ACC112 (cell line): Measurements from ENCODE around the gene DHRSX.
"Not testable (repeated sequence)": the region's sequence is repeated elsewhere in the genome, so short reads cannot be mapped to it uniquely, and the experiment has no call there.

Experiments used
- H2AFZ ChIP-seq: fragments of 200-600 bp; sonication (generic); one replicate; pipeline ENCODE4 v1.6.0; 2017; ENCODE audit warnings: antibody characterized with exemption, low read length; ENCODE audit not compliant: unreplicated experiment
- H3K27ac ChIP-seq: fragments of 200-600 bp; sonication (generic); 2 replicates; pipeline ENCODE4 v1.5.1; 2014; ENCODE audit warnings: low read depth, mild to moderate bottlenecking, antibody characterized with exemption, low read length, moderate library complexity
- H3K27me3 ChIP-seq: fragments of 200-600 bp; sonication (generic); 2 replicates; pipeline ENCODE4 v1.6.1; 2014; ENCODE audit warnings: mild to moderate bottlenecking, antibody characterized with exemption, low read length, moderate library complexity, mixed read lengths; ENCODE audit not compliant: insufficient read depth
- H3K36me3 ChIP-seq: fragments of 200-600 bp; sonication (generic); 2 replicates; pipeline ENCODE4 v1.6.1; 2016; ENCODE audit warnings: mild to moderate bottlenecking, antibody characterized with exemption, low read length, moderate library complexity, mixed read lengths; ENCODE audit not compliant: insufficient read depth
- H3K4me1 ChIP-seq: fragments of 200-600 bp; sonication (generic); one replicate; pipeline ENCODE4 v1.6.1; 2016; ENCODE audit warnings: low read length, mixed read lengths; ENCODE audit not compliant: insufficient read depth, unreplicated experiment, control insufficient read depth
- H3K4me3 ChIP-seq: fragments of 200-600 bp; sonication (generic); 2 replicates; pipeline ENCODE4 v1.5.1; 2014; ENCODE audit warnings: mild to moderate bottlenecking, low read depth, low read length
- H3K79me2 ChIP-seq: fragments of 200-600 bp; sonication (generic); one replicate; pipeline ENCODE4 v1.6.0; 2016; ENCODE audit warnings: low read length; ENCODE audit not compliant: control insufficient read depth, unreplicated experiment, insufficient read depth

DHRSX gene

DNA sequence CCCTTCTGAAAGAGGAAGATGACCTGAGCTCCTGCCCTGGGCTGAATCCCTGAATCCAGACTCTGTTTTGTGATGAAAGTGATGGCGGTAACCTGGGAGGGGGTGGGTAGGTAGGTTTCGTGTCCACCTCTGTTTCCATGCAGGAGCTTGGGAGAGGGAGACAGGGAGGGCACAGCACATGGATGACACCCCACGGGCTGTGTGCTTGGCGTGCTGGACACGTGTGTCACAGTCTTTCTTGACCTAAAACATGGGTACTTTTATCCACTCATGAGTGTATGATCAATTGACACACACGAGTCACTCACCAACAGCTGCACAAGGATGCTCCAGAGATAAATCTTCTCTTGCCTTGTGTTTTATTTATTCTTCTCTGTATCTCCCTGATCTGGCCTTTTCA is 111.5 kb downstream of the DHRSX start:
- no peaks in the 10 kb centered on the region for H3K4me1 ChIP-seq
- H3K79me2 ChIP-seq: no peaks in the 10 kb centered on the region
- peaks cover 22% of the 10 kb centered on the region for H3K36me3 ChIP-seq
- H3K27me3 ChIP-seq: no peaks in the 10 kb centered on the region
- H2AFZ ChIP-seq: no peak overlapping the region
- H3K4me3 ChIP-seq: no peak overlapping the region
- H3K27ac ChIP-seq: no peak overlapping the region

DNA sequence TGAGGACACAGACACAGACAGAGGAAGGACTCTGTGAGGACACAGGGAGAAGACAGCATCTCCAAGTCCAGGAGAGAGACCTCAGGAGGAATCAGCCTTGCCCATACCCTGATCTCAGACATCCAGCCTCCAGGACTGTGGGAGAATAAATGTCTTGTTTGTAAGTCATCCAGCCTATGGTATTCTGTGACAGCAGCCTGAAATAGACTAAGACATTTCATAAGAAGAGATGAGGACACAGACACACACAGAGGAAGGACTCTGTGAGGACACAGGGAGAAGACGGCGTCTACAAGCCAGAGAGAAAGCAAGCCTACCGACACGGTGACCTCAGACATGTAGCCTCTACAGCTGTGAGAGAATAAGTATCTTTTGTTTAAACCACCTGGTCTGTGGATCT is 112.1 kb downstream of the DHRSX start:
- no peaks in the 10 kb centered on the region for H3K4me1 ChIP-seq
- no peak overlapping the region for H3K27ac ChIP-seq
- no peaks in the 10 kb centered on the region for H3K79me2 ChIP-seq
- no peak overlapping the region for H2AFZ ChIP-seq
- H3K36me3 ChIP-seq: peaks cover 26% of the 10 kb centered on the region
- H3K27me3 ChIP-seq: no peaks in the 10 kb centered on the region
- H3K4me3 ChIP-seq: no peak overlapping the region

DNA sequence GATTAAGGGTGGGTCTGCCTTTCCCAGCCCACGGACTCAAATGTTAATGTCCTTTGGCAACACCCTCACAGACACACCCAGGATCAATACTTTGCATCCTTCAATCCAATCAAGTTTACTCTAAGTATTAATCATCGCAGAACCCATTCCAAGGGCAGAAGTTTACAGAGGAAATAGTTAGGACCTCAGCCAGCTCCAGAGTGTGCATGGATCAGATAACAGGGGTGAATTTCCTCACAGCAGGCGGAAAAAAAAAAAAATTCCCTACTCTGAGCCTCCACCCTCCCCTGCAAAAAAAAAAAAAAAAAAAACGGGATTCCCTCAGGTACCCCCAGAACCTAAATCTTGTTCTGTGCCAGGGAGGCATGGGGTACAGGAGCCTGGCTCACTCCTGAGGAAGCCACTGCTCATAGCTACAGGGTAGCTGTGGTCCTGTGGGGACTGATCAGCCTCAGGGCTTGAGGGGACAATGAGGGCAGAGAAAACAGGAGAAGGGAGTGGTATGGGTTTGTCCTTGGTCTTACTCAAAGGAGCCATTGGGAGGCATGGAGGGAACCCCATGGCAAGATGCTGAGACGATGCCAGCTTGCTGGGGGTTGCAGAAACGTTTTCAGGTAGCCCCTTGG is 113.0 kb downstream of the DHRSX start:
- peaks cover 26% of the 10 kb centered on the region for H3K36me3 ChIP-seq
- no peaks in the 10 kb centered on the region for H3K4me1 ChIP-seq
- no peak overlapping the region for H2AFZ ChIP-seq
- H3K27ac ChIP-seq: no peak overlapping the region
- H3K27me3 ChIP-seq: no peaks in the 10 kb centered on the region
- no peak overlapping the region for H3K4me3 ChIP-seq
- no peaks in the 10 kb centered on the region for H3K79me2 ChIP-seq

DNA sequence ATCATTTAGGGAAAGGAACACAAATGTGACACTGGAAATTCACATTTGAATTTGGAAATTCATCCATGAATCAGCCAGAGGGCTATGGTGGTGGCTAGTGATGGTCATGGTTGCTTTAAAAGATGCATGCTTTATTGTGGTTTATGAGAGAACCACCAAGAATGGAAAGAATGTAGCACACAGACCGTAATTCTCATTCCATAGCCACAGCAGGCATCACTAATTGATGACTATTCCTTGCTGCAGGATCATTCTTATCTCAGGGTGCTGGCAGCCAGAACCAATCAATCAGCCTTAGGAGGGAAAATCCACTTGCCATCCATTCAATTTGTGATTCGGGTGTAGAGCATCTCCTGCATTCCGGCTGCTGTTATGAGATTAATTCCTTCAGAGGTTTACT is 115.6 kb downstream of the DHRSX start:
- H3K36me3 ChIP-seq: peaks cover 19% of the 10 kb centered on the region; the same call in 1 of the 2 replicates
- H3K27me3 ChIP-seq: no peaks in the 10 kb centered on the region
- no peak overlapping the region for H3K4me3 ChIP-seq
- H2AFZ ChIP-seq: no peak overlapping the region
- no peaks in the 10 kb centered on the region for H3K4me1 ChIP-seq
- no peaks in the 10 kb centered on the region for H3K79me2 ChIP-seq
- no peak overlapping the region for H3K27ac ChIP-seq

DNA sequence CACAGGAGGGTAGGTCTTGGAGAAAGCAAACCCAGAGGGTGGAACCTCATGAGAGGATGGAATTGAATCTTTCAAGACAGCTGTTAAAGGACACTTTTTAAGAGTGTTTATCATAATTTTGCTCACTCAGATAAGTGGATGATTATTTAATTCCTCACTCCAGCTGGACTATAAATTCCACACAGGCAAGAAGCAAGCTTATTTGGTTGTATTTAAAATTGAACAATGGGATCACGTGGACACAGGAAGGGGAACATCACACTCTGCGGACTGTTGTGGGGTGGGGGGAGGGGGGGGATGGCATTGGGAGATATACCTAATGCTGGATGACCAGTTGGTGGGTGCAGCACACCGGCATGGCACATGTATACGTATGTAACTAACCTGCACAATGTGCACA is 116.3 kb downstream of the DHRSX start:
- H3K27me3 ChIP-seq: no peaks in the 10 kb centered on the region
- H2AFZ ChIP-seq: no peak overlapping the region
- H3K79me2 ChIP-seq: no peaks in the 10 kb centered on the region
- no peak overlapping the region for H3K27ac ChIP-seq
- H3K4me3 ChIP-seq: no peak overlapping the region
- H3K4me1 ChIP-seq: no peaks in the 10 kb centered on the region
- peaks cover 19% of the 10 kb centered on the region; the same call in 1 of the 2 replicates for H3K36me3 ChIP-seq

DNA sequence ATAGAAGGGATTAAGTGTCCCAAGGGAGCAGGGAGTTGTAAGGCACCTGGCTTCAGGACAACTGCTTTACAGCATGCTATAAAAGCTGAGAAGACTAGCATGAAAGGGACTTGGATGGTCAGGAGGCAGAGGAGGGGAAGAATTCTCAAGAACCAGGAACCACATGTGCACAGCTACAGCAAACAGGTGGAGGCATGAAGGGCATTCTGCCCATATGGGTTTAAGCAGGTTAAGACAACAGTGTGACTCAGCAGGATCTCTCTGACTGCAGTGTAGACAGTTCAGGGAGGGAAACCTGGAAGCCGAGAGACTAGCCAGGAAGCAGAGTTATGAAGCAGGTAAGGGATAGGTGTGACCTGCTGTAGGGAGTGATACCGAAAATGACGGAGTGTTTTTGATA is 117.0 kb downstream of the DHRSX start:
- Histone ChIP-seq H3K27me3 (no peaks in the 10 kb centered on the region), H3K27ac (no peak overlapping the region), H3K4me3 (no peak overlapping the region), H3K36me3 (peaks cover 15% of the 10 kb centered on the region; the same call in 1 of the 2 replicates), H3K4me1 (no peaks in the 10 kb centered on the region), H2AFZ (no peak overlapping the region), H3K79me2 (no peaks in the 10 kb centered on the region)

DNA sequence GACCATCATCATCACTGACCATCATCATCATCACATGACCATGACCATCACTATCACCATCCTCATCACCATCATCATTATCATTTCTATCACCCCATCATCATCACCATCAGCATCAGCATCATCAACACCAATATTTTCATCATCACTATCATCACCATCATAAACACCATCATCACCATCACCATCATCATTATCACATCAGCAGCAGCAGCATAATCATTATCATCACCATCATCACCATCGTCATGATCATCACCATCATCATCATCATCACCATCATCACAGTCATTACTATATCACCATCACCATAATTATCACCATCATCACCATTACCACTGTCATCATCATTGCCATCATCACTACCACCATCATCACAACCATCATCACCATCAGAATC is 117.6 kb downstream of the DHRSX start:
- Histone ChIP-seq H3K79me2 (no peaks in the 10 kb centered on the region), H3K27ac (no peak overlapping the region), H3K27me3 (no peaks in the 10 kb centered on the region), H3K4me1 (no peaks in the 10 kb centered on the region), H3K4me3 (no peak overlapping the region), H2AFZ (no peak overlapping the region), H3K36me3 (peaks cover 15% of the 10 kb centered on the region; the same call in 1 of the 2 replicates)

DNA sequence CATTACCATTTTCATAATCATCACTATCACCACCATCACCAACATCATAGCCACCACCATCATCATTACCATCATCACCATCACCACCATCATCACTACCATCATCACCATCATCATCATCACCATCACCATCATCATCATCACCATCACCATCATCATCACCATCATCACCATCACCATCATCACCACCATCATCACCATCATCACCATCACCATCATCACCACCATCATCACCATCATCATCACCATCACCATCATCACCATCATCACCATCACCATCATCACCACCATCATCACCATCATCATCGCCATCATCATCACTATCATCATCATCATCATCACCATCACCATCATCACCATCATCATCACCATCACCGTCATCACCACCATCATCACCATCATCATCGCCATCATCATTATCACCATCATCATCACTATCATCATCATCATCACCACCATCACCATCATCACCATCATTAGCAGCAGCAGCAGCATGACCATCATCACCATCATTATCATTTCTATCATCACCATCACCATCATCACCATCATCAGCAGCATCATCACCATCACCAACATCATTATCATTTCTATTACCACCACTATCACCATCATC is 118.2 kb downstream of the DHRSX start:
- not testable (repeated sequence) for H3K27ac ChIP-seq, H2AFZ ChIP-seq, H3K27me3 ChIP-seq, H3K4me3 ChIP-seq, H3K4me1 ChIP-seq, H3K79me2 ChIP-seq
- H3K36me3 ChIP-seq: peaks cover 15% of the 10 kb centered on the region; the same call in 1 of the 2 replicates

DNA sequence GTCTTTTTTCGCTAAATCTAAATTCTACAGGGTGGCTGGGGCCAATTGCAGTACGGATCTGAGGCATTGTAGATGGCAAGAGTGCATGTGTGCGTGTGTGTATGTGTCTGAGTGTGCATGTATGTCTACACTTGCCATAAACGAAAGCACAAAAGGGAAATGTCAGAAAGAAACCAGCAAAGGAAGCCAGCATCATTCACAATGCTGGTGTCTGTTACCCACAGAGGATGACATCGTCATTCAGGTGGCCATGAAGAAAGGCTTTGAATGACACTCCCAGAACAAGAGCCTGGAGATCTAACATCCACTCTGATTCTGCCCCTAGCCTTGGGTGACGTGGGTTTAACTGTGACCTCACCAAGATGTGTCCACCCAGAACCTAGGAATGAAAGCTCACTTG is 124.6 kb downstream of the DHRSX start:
- H3K79me2 ChIP-seq: no peaks in the 10 kb centered on the region
- no peaks in the 10 kb centered on the region for H3K4me1 ChIP-seq
- H3K36me3 ChIP-seq: peaks cover 8% of the 10 kb centered on the region; the same call in 1 of the 2 replicates
- H3K27me3 ChIP-seq: no peaks in the 10 kb centered on the region
- H2AFZ ChIP-seq: no peak overlapping the region
- H3K27ac ChIP-seq: no peak overlapping the region
- no peak overlapping the region for H3K4me3 ChIP-seq

DNA sequence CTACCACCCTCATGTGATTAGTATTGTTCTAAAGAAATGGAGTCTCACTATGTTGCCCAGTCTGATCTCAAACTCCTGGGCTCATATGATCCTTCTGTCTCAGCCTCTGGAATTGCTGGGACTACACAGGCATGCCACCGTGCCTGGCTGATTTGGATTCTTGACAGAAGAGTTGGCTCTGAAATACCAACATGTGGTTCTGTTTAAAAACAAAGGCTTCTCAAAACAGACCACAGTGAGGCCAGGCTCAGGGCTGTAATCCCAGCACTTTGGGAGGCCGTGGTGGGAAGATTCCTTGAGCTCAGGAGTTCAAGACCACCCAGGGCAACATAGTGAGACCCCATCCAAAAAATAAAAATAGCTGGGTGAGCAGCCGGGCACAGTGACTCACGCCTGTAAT is 126.7 kb downstream of the DHRSX start:
- Histone ChIP-seq H2AFZ (no peak overlapping the region), H3K27me3 (no peaks in the 10 kb centered on the region), H3K4me1 (no peaks in the 10 kb centered on the region), H3K79me2 (no peaks in the 10 kb centered on the region), H3K4me3 (no peak overlapping the region), H3K36me3 (peaks cover 8% of the 10 kb centered on the region; the same call in 1 of the 2 replicates), H3K27ac (no peak overlapping the region)

DNA sequence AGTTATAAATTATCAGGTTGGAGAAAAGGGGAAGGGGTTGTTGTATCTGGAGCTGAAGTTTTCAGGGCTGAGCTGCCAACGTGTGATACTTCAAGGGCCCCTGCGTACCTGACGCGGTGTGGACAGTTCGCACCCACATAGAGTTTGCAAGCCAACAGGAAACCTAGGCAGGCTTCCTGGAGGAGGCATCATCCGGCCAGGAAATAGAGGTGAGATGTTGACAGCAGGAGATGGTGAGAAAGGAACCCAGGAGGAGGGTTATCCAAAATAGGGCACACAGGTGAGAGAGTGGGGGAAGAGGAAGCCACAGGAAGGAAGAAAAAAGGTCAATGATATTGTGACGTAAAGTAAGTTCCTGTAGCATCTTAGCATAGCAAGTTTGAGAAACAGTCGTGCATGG is 127.2 kb downstream of the DHRSX start:
- H3K27ac ChIP-seq: no peak overlapping the region
- H3K36me3 ChIP-seq: peaks cover 8% of the 10 kb centered on the region; the same call in 1 of the 2 replicates
- H3K4me1 ChIP-seq: no peaks in the 10 kb centered on the region
- H3K27me3 ChIP-seq: no peaks in the 10 kb centered on the region
- no peak overlapping the region for H2AFZ ChIP-seq
- H3K79me2 ChIP-seq: no peaks in the 10 kb centered on the region
- H3K4me3 ChIP-seq: no peak overlapping the region
